Kidney (tissue), 14 donors: Measurements from ENCODE around the gene GLT8D1. TPM values are rescaled to one million over a fixed set of nuclear protein-coding genes. Genes with fewer than 3 reads are reported as not detected.

ENCODE experiments used
- DNase-seq, 5 donors: peaks; one replicate each; pipeline ENCODE4 v3.0.0-alpha.2; 2013 to 2020
- FAIRE-seq: peaks from 2 replicates; lab custom pipeline; 2012; peaks lifted over from hg19 to GRCh38; lab: Jason Lieb, UNC
- H3K27ac ChIP-seq, 2 donors: one replicate each; pipeline ENCODE4 v1.7.0; 2013; ENCODE audit warnings: low read depth in 2 of 2, low read length in 2 of 2, inconsistent platforms in 1 of 2
- H3K27me3 ChIP-seq: one replicate; pipeline ENCODE4 v1.7.1; 2013; ENCODE audit warnings: low read length, inconsistent platforms; ENCODE audit not compliant: control insufficient read depth, insufficient read depth
- H3K36me3 ChIP-seq, 3 donors: one replicate each; pipeline versions ENCODE4 v1.7.0 to v1.7.1; 2013; ENCODE audit warnings: low read length in 3 of 3, control low read depth in 1 of 3, inconsistent platforms in 1 of 3; ENCODE audit not compliant: insufficient read depth in 3 of 3, control insufficient read depth in 2 of 3
- H3K4me1 ChIP-seq, 3 donors: one replicate each; pipeline versions ENCODE4 v1.7.0 to v1.7.1; 2013; ENCODE audit warnings: low read length in 3 of 3, inconsistent platforms in 1 of 3, low read depth in 1 of 3; ENCODE audit not compliant: control insufficient read depth in 2 of 3, insufficient read depth in 2 of 3
- H3K4me3 ChIP-seq, 3 donors: one replicate each; pipeline versions ENCODE4 v1.7.0 to v1.8.1; 2013; ENCODE audit warnings: low read length in 3 of 3, control low read depth in 1 of 3, inconsistent platforms in 1 of 3
- H3K9ac ChIP-seq, 3 donors: one replicate each; pipeline versions ENCODE4 v1.7.0 to v1.7.1; 2013; ENCODE audit warnings: low read length in 3 of 3, control low read depth in 1 of 3, inconsistent platforms in 1 of 3
- H3K9me3 ChIP-seq, 3 donors: one replicate each; pipeline versions ENCODE4 v1.7.0 to v1.7.1; 2013; ENCODE audit warnings: low read length in 3 of 3, control low read depth in 1 of 3, inconsistent platforms in 1 of 3; ENCODE audit not compliant: control insufficient read depth in 2 of 3, insufficient read depth in 1 of 3
- CTCF ChIP-seq: IDR thresholded peaks from 3 replicates; pipeline ENCODE4 v1.5.1; 2012; ENCODE audit warnings: mild to moderate bottlenecking, moderate library complexity, borderline replicate concordance; ENCODE audit not compliant: insufficient read depth; ENCODE audit errors: extremely low read depth
- intact Hi-C: fragments of 100-400 bp; cut with DNase I; formaldehyde crosslinking; loops from one replicate; pipeline ENCODE4 v1.11.1; 2022
- polyA plus RNA-seq: library from polyadenylated mRNA; stranded (reverse); fragments of 350-450 nt; fragmentation: Illumina TruSeq; extraction: RNeasy Lipid Tissue Mini Kit (QIAGEN cat#74804); gene quantifications from one replicate; pipeline ENCODE4 v1.2.3, GENCODE V29; 2014; ENCODE audit warnings: low read depth, low replicate concordance; ENCODE audit not compliant: insufficient read depth
- total RNA-seq: library from RNA; stranded (reverse); fragmentation: NEBNext Ultra II Directional; extraction: Animal tissue kit (Norgen Biotek cat#: 25700); gene quantifications from one replicate; pipeline ENCODE4 v1.2.1, GENCODE V29; 2021
- donor health status: control.
- donor health status: control.
- donor health status: control.
- donor health status: control.
- donor health status: control.
- donor health status: DM: yes; HTN: yes; CAD: no.
- donor health status: Normal renal cell carcinoma (clear cell type).

Gene GLT8D1
- total and polyA plus RNA-seq, 2 donors from 2014 or later: 60.4 to 62.1 TPM

- Histone ChIP-seq H3K9me3 (no peaks in the 10 kb centered on the region), H3K27ac (no peak overlapping the region), H3K4me3 (no peak overlapping the region), H3K27me3 (no peaks in the 10 kb centered on the region), H3K4me1 (peaks cover 4 to 24% (median 20%) of the 10 kb centered on the region in 3 donors), H3K9ac (no peak overlapping the region), H3K36me3 (peaks cover 2 to 9% (median 5%) of the 10 kb centered on the region in 3 donors)
- intact Hi-C loops: no loop called here
- FAIRE-seq (no peak), DNase-seq (no peak)
- TF ChIP-seq CTCF: no peak
Observed at GRCh38 chr3:52703341-52703740, 2.2 kb downstream of the GLT8D1 start.

- H3K4me3 ChIP-seq: no peak overlapping the region
- no peak for TF ChIP-seq CTCF
- no peaks in the 10 kb centered on the region for H3K9me3 ChIP-seq
- FAIRE-seq (no peak), DNase-seq (no peak)
- no peak overlapping the region for H3K27ac ChIP-seq
- no peaks in the 10 kb centered on the region for H3K4me1 ChIP-seq
- no peak overlapping the region for H3K9ac ChIP-seq
- intact Hi-C loops: no loop called here
- H3K36me3 ChIP-seq: peaks cover 14 to 57% (median 48%) of the 10 kb centered on the region in 3 donors
- H3K27me3 ChIP-seq: no peaks in the 10 kb centered on the region
Observed at GRCh38 chr3:52697632-52697965, 8.0 kb downstream of the GLT8D1 start.

GRCh38 chr3:52696830-52697631 is 8.6 kb downstream of the GLT8D1 start:
- Histone ChIP-seq H3K9ac (no peak overlapping the region), H3K36me3 (peaks cover 16 to 58% (median 51%) of the 10 kb centered on the region in 3 donors), H3K4me1 (no peaks in the 10 kb centered on the region), H3K27ac (no peak overlapping the region), H3K27me3 (no peaks in the 10 kb centered on the region), H3K4me3 (no peak overlapping the region), H3K9me3 (no peaks in the 10 kb centered on the region)
- DNase-seq (no peak), FAIRE-seq (no peak)
- intact Hi-C loops: no loop called here
- TF ChIP-seq CTCF: no peak
